ENCODE results near the gene HOXD9.

HOXD9 gene

DNA sequence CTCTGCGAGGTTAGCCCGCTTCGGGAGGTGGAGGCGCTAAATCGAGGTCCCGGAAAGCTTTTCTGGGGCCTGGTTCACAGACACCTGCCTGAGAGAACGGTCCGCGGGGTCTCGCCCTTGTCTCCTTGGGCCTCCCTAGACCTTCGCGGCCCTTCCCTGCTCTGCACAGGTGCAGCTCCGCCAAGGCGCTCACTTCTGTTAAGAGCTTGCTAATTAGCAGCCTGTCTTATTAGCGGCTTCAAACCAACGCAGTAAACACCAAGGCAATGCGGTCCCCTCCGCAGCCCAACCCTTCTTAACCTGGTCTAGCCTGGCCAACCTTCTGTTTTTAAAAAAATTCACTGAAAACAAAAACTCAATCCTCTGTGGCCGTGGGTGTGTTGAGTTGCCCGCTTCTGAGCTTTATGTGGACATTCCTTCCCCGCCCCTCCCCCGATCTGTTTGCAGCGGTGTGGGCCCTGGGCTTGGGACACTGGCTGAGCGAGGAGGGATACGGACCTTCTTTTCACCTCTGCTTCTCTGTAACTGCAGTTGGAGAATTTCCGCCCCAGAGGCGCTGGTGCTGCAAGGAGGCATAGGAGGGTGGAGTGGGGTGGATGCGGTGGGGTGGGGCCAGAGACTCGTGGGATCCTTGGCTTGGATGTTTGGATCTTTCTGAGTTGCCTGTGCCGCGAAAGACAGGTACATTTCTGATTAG is 25.4 kb downstream of the HOXD9 start:
- in situ Hi-C loops (cut with MboI; ENCODE audit: low sequenced_read_pairs), result loop anchor here (25.0 kb wide), 3 partner anchors 314 to 989 kb away; no protein-coding TSS in a partner anchor

- in situ Hi-C loops (cut with MboI; ENCODE audit: low sequenced_read_pairs), result loop anchor here (25.0 kb wide), 3 partner anchors 313 to 988 kb away; no protein-coding TSS in a partner anchor
These were observed 26.4 kb downstream of the HOXD9 start for GRCh38 chr2:176148751-176149421.

GRCh38 chr2:176149481-176149938 is 27.0 kb downstream of the HOXD9 start:
- in situ Hi-C loops (cut with MboI; ENCODE audit: low sequenced_read_pairs), result loop anchor here (25.0 kb wide), 3 partner anchors 313 to 988 kb away; no protein-coding TSS in a partner anchor

GRCh38 chr2:176149939-176150583 is 27.5 kb downstream of the HOXD9 start:
- in situ Hi-C loops (cut with MboI; ENCODE audit: low sequenced_read_pairs), result loop anchor here (25.0 kb wide), 3 partner anchors 312 to 987 kb away; no protein-coding TSS in a partner anchor

GRCh38 chr2:176150584-176151441 is 28.3 kb downstream of the HOXD9 start:
- in situ Hi-C loops (cut with MboI; ENCODE audit: low sequenced_read_pairs), result no loop called here

DNA sequence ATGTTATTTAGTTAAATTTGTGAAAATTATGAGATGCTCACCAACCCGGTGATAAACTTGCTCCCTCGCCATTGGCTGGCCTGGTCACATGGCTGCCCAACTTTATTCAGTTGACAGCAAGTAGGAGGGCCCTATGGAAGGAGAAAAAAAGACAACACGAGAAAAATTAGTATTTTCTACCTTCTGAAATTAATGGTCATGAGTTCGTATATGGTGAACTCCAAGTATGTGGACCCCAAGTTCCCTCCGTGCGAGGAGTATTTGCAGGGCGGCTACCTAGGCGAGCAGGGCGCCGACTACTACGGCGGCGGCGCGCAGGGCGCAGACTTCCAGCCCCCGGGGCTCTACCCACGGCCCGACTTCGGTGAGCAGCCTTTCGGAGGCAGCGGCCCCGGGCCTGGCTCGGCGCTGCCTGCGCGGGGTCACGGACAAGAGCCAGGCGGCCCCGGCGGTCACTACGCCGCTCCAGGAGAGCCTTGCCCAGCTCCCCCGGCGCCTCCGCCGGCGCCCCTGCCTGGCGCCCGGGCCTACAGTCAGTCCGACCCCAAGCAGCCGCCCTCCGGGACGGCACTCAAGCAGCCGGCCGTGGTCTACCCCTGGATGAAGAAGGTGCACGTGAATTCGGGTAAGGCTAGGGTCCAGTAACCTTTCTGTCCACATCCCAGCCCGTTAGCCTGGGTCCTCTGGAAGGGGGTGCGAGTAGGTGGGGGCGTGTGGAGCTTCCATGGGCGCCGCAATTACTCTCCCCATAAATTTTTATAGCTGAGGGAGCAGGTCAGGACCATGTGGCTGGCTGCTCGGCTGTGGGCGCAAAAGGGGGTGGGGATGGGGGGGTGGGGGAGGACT is 29.1 kb downstream of the HOXD9 start, which contains the start of gene HOXD4:
TSS of gene HOXD4 (plus strand) at position 109 of the 846 bp plus-strand sequence. CDS start at position 193, 84 bp downstream.
- in situ Hi-C loops (cut with MboI; ENCODE audit: low sequenced_read_pairs), result no loop called here

DNA sequence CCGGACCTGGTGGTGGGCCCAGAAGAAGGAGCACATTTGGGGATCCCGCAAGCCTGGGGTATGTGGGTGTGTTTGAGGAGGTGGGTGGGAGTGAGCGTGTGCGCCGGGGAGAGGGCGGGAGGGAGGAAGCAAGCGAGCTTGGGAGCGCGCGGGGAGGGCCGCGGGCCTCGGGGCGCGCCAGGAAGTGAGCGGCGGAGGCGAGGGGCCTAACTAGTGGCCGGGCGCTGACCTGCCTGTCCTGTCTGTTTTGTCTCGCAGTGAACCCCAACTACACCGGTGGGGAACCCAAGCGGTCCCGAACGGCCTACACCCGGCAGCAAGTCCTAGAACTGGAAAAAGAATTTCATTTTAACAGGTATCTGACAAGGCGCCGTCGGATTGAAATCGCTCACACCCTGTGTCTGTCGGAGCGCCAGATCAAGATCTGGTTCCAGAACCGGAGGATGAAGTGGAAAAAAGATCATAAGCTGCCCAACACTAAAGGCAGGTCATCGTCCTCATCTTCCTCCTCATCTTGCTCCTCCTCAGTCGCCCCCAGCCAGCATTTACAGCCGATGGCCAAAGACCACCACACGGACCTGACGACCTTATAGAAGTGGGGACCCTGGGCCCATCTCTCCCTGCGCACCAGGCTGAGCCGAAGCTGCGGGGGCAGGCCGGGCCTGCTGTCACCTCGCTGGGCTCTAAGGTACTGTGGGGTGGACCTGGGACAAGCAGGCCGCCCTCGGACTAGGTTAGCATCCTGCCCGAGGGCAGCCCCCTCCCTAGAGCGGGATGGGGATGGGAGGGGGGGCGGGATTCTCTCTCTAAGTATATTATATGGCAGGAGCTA is 30.0 kb downstream of the HOXD9 start:
- in situ Hi-C loops (cut with MboI; ENCODE audit: low sequenced_read_pairs), result no loop called here

DNA sequence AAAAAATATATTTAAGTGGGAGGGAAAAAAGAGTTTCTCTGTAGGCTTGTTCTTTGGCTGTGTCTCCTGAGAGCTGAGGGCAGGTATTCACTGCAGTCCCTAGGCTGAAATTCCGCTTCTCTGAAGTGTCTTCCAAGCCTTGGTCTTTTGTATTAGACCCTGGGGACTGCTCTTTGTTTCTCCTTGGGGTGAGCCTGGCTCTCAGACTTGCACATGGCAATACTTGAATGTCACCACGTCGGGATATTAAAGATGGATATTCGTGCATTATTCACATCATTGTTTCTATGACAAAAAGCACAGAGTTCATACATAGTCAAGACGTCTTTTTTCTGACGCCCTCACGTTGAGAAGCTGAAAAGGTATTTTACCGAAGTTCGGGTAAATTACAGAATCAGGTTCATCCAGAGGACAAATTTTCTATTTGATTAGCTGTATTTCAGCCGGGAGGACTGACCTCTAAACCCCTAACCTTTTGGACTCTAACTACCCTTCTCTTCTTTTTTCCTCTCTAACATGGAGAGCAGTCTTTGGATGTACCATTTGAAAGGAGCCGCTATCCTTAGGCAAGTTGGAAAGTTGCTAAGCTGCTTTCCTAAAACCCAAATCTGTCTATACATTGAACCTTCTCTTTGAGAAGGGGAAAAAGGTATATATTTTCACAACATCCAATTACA is 32.2 kb downstream of the HOXD9 start:
- in situ Hi-C loops (cut with MboI; ENCODE audit: low sequenced_read_pairs), result no loop called here

GRCh38 chr2:176155356-176156044 is 33.0 kb downstream of the HOXD9 start:
- in situ Hi-C loops (cut with MboI; ENCODE audit: low sequenced_read_pairs), result no loop called here

DNA sequence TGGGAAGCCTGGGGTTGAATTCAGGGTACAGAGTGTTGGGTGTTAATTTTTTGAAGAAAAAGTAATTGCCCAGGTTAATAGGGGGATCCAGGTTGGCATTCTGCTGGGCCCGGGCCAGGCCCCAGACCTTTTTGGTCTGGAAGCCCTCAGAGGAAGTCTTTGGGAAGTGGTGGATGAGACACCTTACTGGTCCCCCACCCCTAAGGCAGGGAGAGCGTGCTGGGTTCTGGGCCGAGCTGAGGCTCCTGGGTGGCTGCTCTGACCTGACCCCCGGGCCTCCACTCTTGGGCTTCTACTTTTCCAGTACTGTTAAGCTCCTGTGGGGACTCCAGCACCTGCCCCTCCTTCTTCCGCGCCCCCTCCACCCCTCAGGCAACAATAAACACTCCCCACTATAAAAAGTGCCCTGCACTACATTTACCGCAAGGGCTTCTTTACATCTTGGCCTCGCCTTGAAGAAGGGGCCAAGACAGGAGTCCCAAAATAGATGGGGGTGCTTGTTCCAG is 33.8 kb downstream of the HOXD9 start:
- in situ Hi-C loops (cut with MboI; ENCODE audit: low sequenced_read_pairs), result no loop called here

DNA sequence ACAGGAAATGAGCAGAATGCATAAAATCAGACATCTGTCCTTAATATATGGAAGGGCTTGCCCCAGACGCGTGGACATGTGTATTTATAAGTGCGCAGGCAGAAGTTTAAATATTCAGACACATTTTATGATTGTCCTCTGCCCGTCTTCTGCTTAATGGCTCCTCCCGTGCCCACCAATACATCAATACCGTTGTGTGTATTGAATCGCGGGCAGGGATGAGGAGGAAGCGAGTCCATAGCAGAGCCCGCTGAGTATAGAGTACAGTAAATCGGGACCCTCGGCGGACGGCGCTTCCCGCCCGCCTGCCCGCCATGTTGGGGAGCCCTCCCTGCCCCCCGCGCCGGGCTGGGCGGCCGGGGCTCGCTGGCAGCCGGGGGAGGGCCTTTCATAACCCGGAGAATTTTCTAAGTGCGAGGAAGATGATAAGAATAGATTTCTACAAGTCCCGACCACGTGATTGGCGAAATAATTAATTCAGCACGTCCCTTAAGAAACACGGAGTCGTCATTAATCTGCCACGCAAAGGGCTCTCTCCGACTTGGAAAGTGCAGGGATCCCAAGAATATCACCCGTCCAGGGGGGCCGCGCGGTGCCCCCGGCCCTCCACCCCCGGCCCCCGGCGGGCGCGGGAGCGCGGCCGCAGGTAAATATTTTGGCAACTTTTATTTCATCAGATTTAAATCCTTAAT is 34.4 kb downstream of the HOXD9 start, which contains the start of gene HOXD3:
TSS of gene HOXD3 (plus strand) at position 501 of the 692 bp plus-strand sequence. CDS start 11,808 bp downstream, outside the sequence.
- in situ Hi-C loops (cut with MboI; ENCODE audit: low sequenced_read_pairs), result no loop called here

GRCh38 chr2:176157499-176158185 is 35.1 kb downstream of the HOXD9 start:
- in situ Hi-C loops (cut with MboI; ENCODE audit: low sequenced_read_pairs), result no loop called here

- in situ Hi-C loops (cut with MboI; ENCODE audit: low sequenced_read_pairs), result no loop called here
These were observed 35.7 kb downstream of the HOXD9 start for GRCh38 chr2:176158186-176158591.

DNA sequence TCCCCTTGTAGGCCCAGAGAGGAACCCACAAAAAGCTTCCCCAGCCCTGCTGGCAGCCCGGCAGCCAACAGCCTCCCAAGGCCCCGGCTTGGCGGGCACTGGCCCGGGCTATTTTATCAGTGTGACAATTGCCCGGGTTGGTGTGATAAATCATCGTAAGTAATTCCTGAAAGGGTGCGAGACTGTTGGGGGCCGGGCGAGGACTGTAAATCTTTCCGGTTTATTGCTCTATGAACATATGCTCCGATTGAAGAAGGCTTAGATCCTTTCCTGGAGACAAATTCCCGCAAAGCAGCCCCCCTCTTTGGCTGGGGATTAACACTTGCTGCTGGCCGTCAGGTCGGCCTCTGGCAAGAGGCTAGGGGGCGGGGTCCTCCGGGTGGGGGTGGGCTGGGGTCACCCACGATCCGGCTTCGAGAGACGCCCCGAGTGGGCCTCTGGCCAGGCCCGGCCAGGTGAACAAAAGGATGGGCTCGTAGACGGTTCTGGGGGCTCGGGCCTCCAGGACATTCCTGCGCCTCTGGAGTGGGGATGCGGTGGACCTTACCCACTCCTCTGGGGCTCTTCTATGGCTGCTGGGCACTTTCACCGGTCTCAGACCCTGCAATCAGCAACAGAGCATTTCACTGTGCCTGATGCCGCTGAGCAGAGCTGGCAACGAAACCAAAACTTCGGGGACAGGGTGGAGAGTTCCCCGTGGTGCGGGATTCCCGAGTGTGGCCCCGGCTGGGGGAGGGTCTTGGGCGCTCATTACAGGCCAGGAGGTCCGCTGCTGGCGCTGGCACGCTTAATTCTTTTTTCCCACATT is 36.5 kb downstream of the HOXD9 start:
- in situ Hi-C loops (cut with MboI; ENCODE audit: low sequenced_read_pairs), result no loop called here

GRCh38 chr2:176159663-176160250 is 37.2 kb downstream of the HOXD9 start:
- in situ Hi-C loops (cut with MboI; ENCODE audit: low sequenced_read_pairs), result no loop called here
